Measurements from ENCODE around the gene GPC6. TPM values are rescaled to one million over a fixed set of nuclear protein-coding genes. Genes with fewer than 3 reads are reported as not detected.

The GPC6 gene
- total and polyA plus RNA-seq, 12 donors: 0.15 to 5.4 (median 2.5) TPM

GRCh38 chr13:93899981-93900380 lies 673.4 kb downstream of the GPC6 start:
- Histone ChIP-seq H3K4me3 (no peak overlapping the region), H3K9me3 (peaks cover 0 to 6% (median 0%) of the 10 kb centered on the region in 11 donors), H3K27me3 (no peaks in the 10 kb centered on the region), H3K36me3 (no peaks in the 10 kb centered on the region), H3K4me1 (peaks cover 0 to 7% (median 0%) of the 10 kb centered on the region in 9 donors), H3K27ac (peak overlapping the region in 1 of 10 donors; percentile 6)
- intact Hi-C loops (cut with DNase I): no loop called here
- TF ChIP-seq CTCF (IDR thresholded peaks at IDR 0.05): no peak
- WGBS, 2 donors: 55 to 62% methylated on average over 2 of the region's 2 CpGs
- DNase-seq (no peak), ATAC-seq (no peak)

GRCh38 chr13:93900731-93901130 lies 674.1 kb downstream of the GPC6 start:
- intact Hi-C loops (cut with DNase I): no loop called here
- no peaks in the 10 kb centered on the region for H3K27me3 ChIP-seq
- peaks cover 0 to 7% (median 0%) of the 10 kb centered on the region in 9 donors for H3K4me1 ChIP-seq
- H3K27ac ChIP-seq: peak overlapping the region in 1 of 10 donors; percentile 6
- DNase-seq (no peak), ATAC-seq (peak in 3 of 8 donors; percentile 37 to 52 (median 51))
- TF ChIP-seq CTCF (IDR thresholded peaks at IDR 0.05): no peak
- H3K36me3 ChIP-seq: no peaks in the 10 kb centered on the region
- no peak overlapping the region for H3K4me3 ChIP-seq
- 58 to 60% methylated on average over 3 of the region's 3 CpGs for WGBS, 2 donors
- peaks cover 0 to 6% (median 0%) of the 10 kb centered on the region in 11 donors for H3K9me3 ChIP-seq

GRCh38 chr13:93903909-93904308 lies 677.3 kb downstream of the GPC6 start:
- peaks cover 0 to 7% (median 0%) of the 10 kb centered on the region in 9 donors for H3K4me1 ChIP-seq
- H3K27ac ChIP-seq: no peak overlapping the region
- H3K9me3 ChIP-seq: peaks cover 0 to 6% (median 0%) of the 10 kb centered on the region in 11 donors
- TF ChIP-seq CTCF (IDR thresholded peaks at IDR 0.05): no peak
- H3K36me3 ChIP-seq: no peaks in the 10 kb centered on the region
- no peak overlapping the region for H3K4me3 ChIP-seq
- intact Hi-C loops (cut with DNase I): no loop called here
- peak in 1 of 8 donors; percentile 29 for ATAC-seq
- WGBS, 2 donors: 73% methylated on average over 3 of the region's 3 CpGs
- H3K27me3 ChIP-seq: no peaks in the 10 kb centered on the region
- no peak for DNase-seq

GRCh38 chr13:93915269-93915809 lies 688.7 kb downstream of the GPC6 start:
- Histone ChIP-seq H3K4me3 (no peak overlapping the region), H3K4me1 (no peaks in the 10 kb centered on the region), H3K27me3 (no peaks in the 10 kb centered on the region), H3K9me3 (no peaks in the 10 kb centered on the region), H3K27ac (no peak overlapping the region), H3K36me3 (no peaks in the 10 kb centered on the region)
- 64 to 71% methylated on average over 1 of the region's 1 CpG for WGBS, 2 donors
- no peak for ATAC-seq
- DNase-seq: no peak
- intact Hi-C loops (cut with DNase I): no loop called here
- TF ChIP-seq CTCF (IDR thresholded peaks at IDR 0.05): no peak

Measured in heart right ventricle (tissue), 16 donors.